ENCODE results near the gene MVB12B. TPM values are rescaled to one million over a fixed set of nuclear protein-coding genes. Genes with fewer than 3 reads are reported as not detected.

The MVB12B gene
- total and polyA plus RNA-seq, 2 of the 13 experiments (the other 11 are each of a cell fraction or from before 2014, with no cell fraction given), result 12.1 to 30.1 TPM

- TF ChIP-seq MLXIP (CRISPR knock-in tag; IDR thresholded peaks at IDR 0.05; ENCODE audit: borderline replicate concordance), result no peak
- TF ChIP-seq MTA1 (CRISPR knock-in tag; IDR thresholded peaks at IDR 0.05; ENCODE audit: borderline replicate concordance), result no peak
- no peak for TF ChIP-seq ZKSCAN5 (CRISPR knock-in tag; IDR thresholded peaks at IDR 0.05)
- no peak for TF ChIP-seq ZNF724P (CRISPR knock-in tag; IDR thresholded peaks at IDR 0.05; ENCODE audit: borderline replicate concordance)
- no peak for TF ChIP-seq YEATS4 (CRISPR knock-in tag; IDR thresholded peaks at IDR 0.05; ENCODE audit: borderline replicate concordance)
- TF ChIP-seq ZNF513 (CRISPR knock-in tag; conservative IDR thresholded peaks at IDR 0.05), result no peak
- TF ChIP-seq ZBTB33 (CRISPR knock-in tag; IDR thresholded peaks at IDR 0.05), result peak; percentile 88
- no peak for TF ChIP-seq ZFP41 (CRISPR knock-in tag; IDR thresholded peaks at IDR 0.05; ENCODE audit: borderline replicate concordance)
- TF ChIP-seq DZIP1 (CRISPR knock-in tag; IDR thresholded peaks at IDR 0.05), result no peak
- TF ChIP-seq ZNF687 (CRISPR knock-in tag; IDR thresholded peaks at IDR 0.05), result peak; percentile 24; the same call in 1 of the 2 replicates
- TF ChIP-seq ZFX (CRISPR knock-in tag; IDR thresholded peaks at IDR 0.05; ENCODE audit: low read depth), result no peak
- no peak for TF ChIP-seq PCBP1 (IDR thresholded peaks at IDR 0.05; ENCODE audit: borderline replicate concordance, low read depth, low read length)
- no peak for TF ChIP-seq KLF16 (CRISPR knock-in tag; IDR thresholded peaks at IDR 0.05)
- no peak for TF ChIP-seq ZNF275 (CRISPR knock-in tag; IDR thresholded peaks at IDR 0.05; ENCODE audit: borderline replicate concordance)
These were observed 77.8 kb downstream of the MVB12B start (continued) for GRCh38 chr9:126404459-126404858.
